A549 (cell line): ENCODE measurements around the gene GXYLT1. TPM values are rescaled to one million over a fixed set of nuclear protein-coding genes. Genes with fewer than 3 reads are reported as not detected.

Source experiments
- ATAC-seq, 2 experiments: fragments of 200-7000 bp in 1 of 2; fragments of >200 bp in 1 of 2; cut with Nextera tagmentation in 1 of 2; cut with Tn5 transposase in 1 of 2; 3 replicates each; pipeline versions ENCODE4 v1.8.0 to v1.9.1; 2018 to 2020; ENCODE audit warnings: mild to moderate bottlenecking in 1 of 2, moderate library complexity in 1 of 2
- CTCF ChIA-PET: fragments of 300-600 bp; sonication (Branson Sonifier 250); formaldehyde crosslinking; extraction: SDS; loops from one replicate; lab custom pipeline; 2021; ENCODE audit warnings: antibody characterized with exemption, inconsistent platforms; lab: Yijun Ruan, JAX
- POLR2A ChIA-PET: fragments of 350-600 bp; formaldehyde crosslinking; extraction: SDS; loops from one replicate; lab custom pipeline; 2021; ENCODE audit warnings: antibody characterized with exemption, inconsistent platforms; lab: Yijun Ruan, JAX
- DNase-seq, 2 experiments: peaks; one replicate each; pipeline versions ENCODE4 v3.0.0 to v3.0.0-alpha.2; 2011 to 2016; ENCODE audit warnings: low read depth in 1 of 2, low spot score in 1 of 2
- FAIRE-seq: peaks from 2 replicates; lab custom pipeline; 2011; peaks lifted over from hg19 to GRCh38; lab: Jason Lieb, UNC
- H3K27ac ChIP-seq, 2 experiments: fragments of >200 bp; sonication (Bioruptor Twin); formaldehyde crosslinking; 3 replicates each; pipeline ENCODE4 v1.5.1; 2016 to 2017
- H3K4me1 ChIP-seq: fragments of >200 bp; sonication (Bioruptor Twin); formaldehyde crosslinking; 3 replicates; pipeline ENCODE4 v1.6.1; 2016
- H3K4me2 ChIP-seq: fragments of >200 bp; sonication (Bioruptor Twin); formaldehyde crosslinking; 3 replicates; pipeline ENCODE4 v1.6.1; 2016
- H3K4me3 ChIP-seq: fragments of >200 bp; sonication (Bioruptor Twin); formaldehyde crosslinking; 3 replicates; pipeline ENCODE4 v1.5.1; 2016
- H3K9me3 ChIP-seq: fragments of >200 bp; sonication (Bioruptor Twin); formaldehyde crosslinking; 3 replicates; pipeline ENCODE4 v1.6.1; 2016
- BCL3 ChIP-seq: fragments of >200 bp; sonication (Bioruptor Twin); formaldehyde crosslinking; IDR thresholded peaks from 3 replicates; pipeline ENCODE4 v1.6.1; 2016
- CBX2 ChIP-seq: fragments of 200-600 bp; sonication (generic); IDR thresholded peaks from 2 replicates; pipeline ENCODE4 v1.6.1; 2016; ENCODE audit warnings: low read depth, mild to moderate bottlenecking, borderline replicate concordance
- CEBPB ChIP-seq, 2 experiments: fragments of >200 bp in 1 of 2; sonication (Bioruptor Twin) in 1 of 2; formaldehyde crosslinking in 1 of 2; IDR thresholded peaks; 2 replicates each; pipeline ENCODE4 v1.6.1; 2012 to 2016
- CHD4 ChIP-seq: fragments of 200-600 bp; sonication (generic); IDR thresholded peaks from 2 replicates; pipeline ENCODE4 v1.6.1; 2016; ENCODE audit warnings: antibody characterized with exemption, mild to moderate bottlenecking, borderline replicate concordance
- E2F6 ChIP-seq: IDR thresholded peaks from 2 replicates; pipeline ENCODE4 v1.6.1; 2012; ENCODE audit warnings: low read depth, borderline replicate concordance
- EHMT2 ChIP-seq: fragments of 200-600 bp; sonication (generic); IDR thresholded peaks from 2 replicates; pipeline ENCODE4 v1.6.1; 2016; ENCODE audit warnings: antibody characterized with exemption, low read depth, mild to moderate bottlenecking, moderate library complexity
- ELK1 ChIP-seq: fragments of 150-350 bp; IDR thresholded peaks from 2 replicates; pipeline ENCODE4 v1.6.1; 2014; ENCODE audit warnings: low read depth, mild to moderate bottlenecking, low read length
- FOSB ChIP-seq: fragments of 250-450 bp; sonication (Bioruptor Pico); IDR thresholded peaks from 2 replicates; pipeline ENCODE4 v1.5.0; 2020; ENCODE audit warnings: mild to moderate bottlenecking, moderate library complexity
- FOSL2 ChIP-seq, 2 experiments: fragments of 450-650 bp in 1 of 2; fragments of >200 bp in 1 of 2; sonication (Bioruptor Twin) in 1 of 2; formaldehyde crosslinking; IDR thresholded peaks; 2 replicates each; pipeline versions ENCODE4 v1.5.0 to v1.6.1; 2016 to 2020; ENCODE audit warnings: mild to moderate bottlenecking in 1 of 2, moderate library complexity in 1 of 2
- HDAC2 ChIP-seq: fragments of 200-600 bp; sonication (generic); IDR thresholded peaks from 2 replicates; pipeline ENCODE4 v1.6.1; 2016
- HEYL ChIP-seq: fragments of 250-450 bp; sonication (Bioruptor Pico); IDR thresholded peaks from 2 replicates; pipeline ENCODE4 v1.8.0; 2021; ENCODE audit warnings: mild to moderate bottlenecking, moderate library complexity
- HOXA7 ChIP-seq: fragments of 250-450 bp; sonication (Bioruptor Pico); IDR thresholded peaks from 2 replicates; pipeline ENCODE4 v1.5.0; 2020; ENCODE audit warnings: mild to moderate bottlenecking, moderate library complexity
- HOXB5 ChIP-seq: fragments of 250-450 bp; sonication (Bioruptor Pico); IDR thresholded peaks from 2 replicates; pipeline ENCODE4 v1.5.0; 2020; ENCODE audit warnings: mild to moderate bottlenecking, moderate library complexity
- MAFK ChIP-seq: fragments of 450-650 bp; IDR thresholded peaks from 2 replicates; pipeline ENCODE4 v1.6.1; 2014; ENCODE audit not compliant: partially characterized antibody
- NFE2L2 ChIP-seq: fragments of 150-350 bp; conservative IDR thresholded peaks from 2 replicates; pipeline ENCODE4 v1.6.1; 2014; ENCODE audit warnings: low read length
- NPAS2 ChIP-seq: fragments of 250-450 bp; sonication (Bioruptor Pico); IDR thresholded peaks from 2 replicates; pipeline ENCODE4 v1.8.0; 2022; ENCODE audit warnings: mild to moderate bottlenecking, moderate library complexity, borderline replicate concordance
- RAD21 ChIP-seq, 2 experiments: fragments of >200 bp in 1 of 2; sonication (Bioruptor Twin) in 1 of 2; formaldehyde crosslinking in 1 of 2; IDR thresholded peaks in 1 of 2; conservative IDR thresholded peaks in 1 of 2; 2 replicates in 1 of 2; 3 replicates in 1 of 2; pipeline ENCODE4 v1.6.1; 2012 to 2018; ENCODE audit warnings: inconsistent platforms in 1 of 2
- REST ChIP-seq: fragments of 200-600 bp; sonication (generic); IDR thresholded peaks from 2 replicates; pipeline ENCODE4 v1.6.1; 2016; ENCODE audit warnings: antibody characterized with exemption, mild to moderate bottlenecking, moderate library complexity
- SMC3 ChIP-seq: fragments of >200 bp; sonication (Bioruptor Twin); formaldehyde crosslinking; IDR thresholded peaks from 3 replicates; pipeline ENCODE4 v1.6.1; 2018; ENCODE audit warnings: inconsistent platforms
- TP53 ChIP-seq: fragments of 250-450 bp; sonication (Bioruptor Pico); IDR thresholded peaks from 2 replicates; pipeline ENCODE4 v1.5.0; 2021; ENCODE audit warnings: mild to moderate bottlenecking, moderate library complexity
- ZFP36 ChIP-seq: fragments of 450-650 bp; IDR thresholded peaks from 2 replicates; pipeline ENCODE4 v1.6.1; 2014; ENCODE audit warnings: borderline replicate concordance; ENCODE audit not compliant: partially characterized antibody
- WGBS: methylation state at CpG from one replicate; pipeline ENCODE4 v1.1.6; 2017; ENCODE audit errors: missing lambda C conversion rate; 5-methylcytosine and 5-hydroxymethylcytosine counted together
- polyA plus RNA-seq, 4 experiments: library from polyadenylated mRNA; depleted of rRNA in 3 of 4; stranded (reverse); fragments of >200 nt; fragmentation: RNase III in 1 of 4; extraction: RNeasy Plus Mini Kit Qiagen cat#74134 plus additional on column Dnase treatment in 1 of 4; gene quantifications; 2 replicates in 3 of 4; 3 replicates in 1 of 4; pipeline ENCODE4 v1.2.3, GENCODE V29; 2011 to 2017

Gene GXYLT1
- polyA plus RNA-seq, 2 of the 4 experiments (the other 2 are of a cell fraction), result 11.2 to 25.0 TPM

- no peak for ATAC-seq
- Histone ChIP-seq H3K4me1 (peaks cover 52% of the 10 kb centered on the region), H3K27ac (no peak overlapping the region), H3K9me3 (no peaks in the 10 kb centered on the region), H3K4me3 (no peak overlapping the region), H3K4me2 (no peak overlapping the region)
- TF ChIP-seq REST (no peak), HDAC2 (no peak), CEBPB (IDR thresholded peaks at IDR 0.05) (no peak)
- DNase-seq, result no peak
- FAIRE-seq, result no peak
- POLR2A ChIA-PET, result no interaction called here
- WGBS, result 94% methylated on average over 6 of the region's 6 CpGs
- CTCF ChIA-PET, result interaction anchor here (1.4 kb wide), 1 partner anchor 8 kb away, joined by 5 read pairs; no protein-coding TSS in a partner anchor
These were observed 48.0 kb upstream of the GXYLT1 start for GRCh38 chr12:42192686-42193085.

- FAIRE-seq, result no peak
- CTCF ChIA-PET, result interaction anchor here (1.4 kb wide), 1 partner anchor 9 kb away, joined by 5 read pairs; no protein-coding TSS in a partner anchor
These were observed 47.6 kb upstream of the GXYLT1 start for GRCh38 chr12:42192258-42192657.

More at GRCh38 chr12:42192258-42192657, 47.6 kb upstream of the GXYLT1 start:
- Histone ChIP-seq H3K9me3 (no peaks in the 10 kb centered on the region), H3K27ac (no peak overlapping the region), H3K4me3 (no peak overlapping the region), H3K4me1 (peaks cover 52% of the 10 kb centered on the region), H3K4me2 (no peak overlapping the region)
- ATAC-seq (no peak), DNase-seq (no peak)
- POLR2A ChIA-PET, result no interaction called here
- no peak for TF ChIP-seq RAD21 (conservative IDR thresholded peaks at IDR 0.05 in 1 of 2, IDR thresholded peaks at IDR 0.05 in 1 of 2)
- no peak for TF ChIP-seq NPAS2 (CRISPR knock-in tag)
- no peak for TF ChIP-seq CBX2
- TF ChIP-seq FOSL2 (IDR thresholded peaks at IDR 0.05), result no peak
- no peak for TF ChIP-seq FOSL2 (CRISPR knock-in tag; IDR thresholded peaks at IDR 0.05)
- no peak for TF ChIP-seq HOXB5 (CRISPR knock-in tag)
- no peak for TF ChIP-seq NFE2L2
- no peak for TF ChIP-seq TP53 (CRISPR knock-in tag)
- no peak for TF ChIP-seq E2F6
- no peak for TF ChIP-seq MAFK
- TF ChIP-seq FOSB (CRISPR knock-in tag), result no peak
- no peak for TF ChIP-seq BCL3
- no peak for TF ChIP-seq REST
- TF ChIP-seq ZFP36, result no peak
- TF ChIP-seq HOXA7, result no peak
- no peak for TF ChIP-seq SMC3
- TF ChIP-seq ELK1, result no peak
- no peak for TF ChIP-seq CHD4
- no peak for TF ChIP-seq EHMT2
- TF ChIP-seq HEYL (CRISPR knock-in tag), result no peak
- 100% methylated on average over 1 of the region's 1 CpG for WGBS
